ENCODE measurements around the gene ARHGEF10L. TPM values are rescaled to one million over a fixed set of nuclear protein-coding genes. Genes with fewer than 3 reads are reported as not detected.

ARHGEF10L gene
- total RNA-seq, 2 experiments from 2014 or later = not detected

GRCh38 chr1:17723684-17724083 is 184.2 kb downstream of the ARHGEF10L start:
- DNase-seq (no peak), ATAC-seq (no peak)
- H3K9me3 Mint-ChIP-seq (ENCODE audit: low read depth) = peaks cover 2% of the 10 kb centered on the region
- ChIA-PET POLR2A (no interaction called here), CTCF (no interaction called here)
- intact Hi-C loops (cut with DNase I, micrococcal nuclease) = no loop called here
- peaks cover 4% of the 10 kb centered on the region for H3K27me3 Mint-ChIP-seq
- H3K4me1 Mint-ChIP-seq = no peaks in the 10 kb centered on the region
- H3K4me3 Mint-ChIP-seq = no peak overlapping the region
- no peak overlapping the region for H3K27ac Mint-ChIP-seq
- H3K36me3 Mint-ChIP-seq (ENCODE audit: low read depth) = no peaks in the 10 kb centered on the region

- Mint-ChIP-seq H3K27ac (no peak overlapping the region), H3K4me1 (no peaks in the 10 kb centered on the region), H3K36me3 (ENCODE audit: low read depth) (no peaks in the 10 kb centered on the region), H3K9me3 (ENCODE audit: low read depth) (peaks cover 2% of the 10 kb centered on the region), H3K27me3 (peaks cover 3% of the 10 kb centered on the region), H3K4me3 (no peak overlapping the region)
- ChIA-PET POLR2A (no interaction called here), CTCF (no interaction called here)
- intact Hi-C loops (cut with DNase I, micrococcal nuclease) = no loop called here
- no peak for DNase-seq
- no peak for ATAC-seq
Observed at GRCh38 chr1:17724150-17724549, 184.7 kb downstream of the ARHGEF10L start.

- ChIA-PET CTCF (no interaction called here), POLR2A (no interaction called here)
- DNase-seq = no peak
- Mint-ChIP-seq H3K36me3 (ENCODE audit: low read depth) (no peaks in the 10 kb centered on the region), H3K4me1 (no peaks in the 10 kb centered on the region), H3K4me3 (no peak overlapping the region), H3K27ac (no peak overlapping the region), H3K27me3 (peaks cover 2% of the 10 kb centered on the region), H3K9me3 (ENCODE audit: low read depth) (peaks cover 2% of the 10 kb centered on the region)
- intact Hi-C loops (cut with DNase I, micrococcal nuclease) = no loop called here
- ATAC-seq = no peak
Observed at GRCh38 chr1:17725084-17725719, 185.7 kb downstream of the ARHGEF10L start.

GRCh38 chr1:17725811-17726582 is 186.5 kb downstream of the ARHGEF10L start:
- Mint-ChIP-seq H3K9me3 (ENCODE audit: low read depth) (peaks cover 2% of the 10 kb centered on the region), H3K27ac (no peak overlapping the region), H3K36me3 (ENCODE audit: low read depth) (no peaks in the 10 kb centered on the region), H3K27me3 (no peaks in the 10 kb centered on the region), H3K4me3 (no peak overlapping the region), H3K4me1 (no peaks in the 10 kb centered on the region)
- ATAC-seq (no peak), DNase-seq (no peak)
- CTCF ChIA-PET = no interaction called here
- intact Hi-C loops (cut with DNase I, micrococcal nuclease) = no loop called here
- POLR2A ChIA-PET = no interaction called here

GRCh38 chr1:17728123-17728712 is 188.7 kb downstream of the ARHGEF10L start:
- ATAC-seq (no peak), DNase-seq (no peak)
- Mint-ChIP-seq H3K27ac (no peak overlapping the region), H3K27me3 (no peaks in the 10 kb centered on the region), H3K36me3 (ENCODE audit: low read depth) (no peaks in the 10 kb centered on the region), H3K4me1 (no peaks in the 10 kb centered on the region), H3K9me3 (ENCODE audit: low read depth) (peaks cover 2% of the 10 kb centered on the region), H3K4me3 (no peak overlapping the region)
- CTCF ChIA-PET = no interaction called here
- intact Hi-C loops (cut with DNase I, micrococcal nuclease) = no loop called here
- POLR2A ChIA-PET = no interaction called here

- POLR2A ChIA-PET = no interaction called here
- no peak for ATAC-seq
- no peak overlapping the region for H3K27ac Mint-ChIP-seq
- peaks cover 2% of the 10 kb centered on the region for H3K9me3 Mint-ChIP-seq (ENCODE audit: low read depth)
- intact Hi-C loops (cut with DNase I, micrococcal nuclease) = no loop called here
- H3K27me3 Mint-ChIP-seq = no peaks in the 10 kb centered on the region
- DNase-seq = no peak
- CTCF ChIA-PET = no interaction called here
- H3K4me3 Mint-ChIP-seq = no peak overlapping the region
- no peaks in the 10 kb centered on the region for H3K4me1 Mint-ChIP-seq
- H3K36me3 Mint-ChIP-seq (ENCODE audit: low read depth) = no peaks in the 10 kb centered on the region
Observed at GRCh38 chr1:17729248-17729647, 189.8 kb downstream of the ARHGEF10L start.

GRCh38 chr1:17729909-17730308 is 190.4 kb downstream of the ARHGEF10L start:
- H3K9me3 Mint-ChIP-seq (ENCODE audit: low read depth) = peaks cover 2% of the 10 kb centered on the region
- no peaks in the 10 kb centered on the region for H3K27me3 Mint-ChIP-seq
- H3K36me3 Mint-ChIP-seq (ENCODE audit: low read depth) = no peaks in the 10 kb centered on the region
- DNase-seq (no peak), ATAC-seq (no peak)
- ChIA-PET CTCF (no interaction called here), POLR2A (no interaction called here)
- H3K27ac Mint-ChIP-seq = no peak overlapping the region
- H3K4me1 Mint-ChIP-seq = no peaks in the 10 kb centered on the region
- intact Hi-C loops (cut with DNase I, micrococcal nuclease) = no loop called here
- H3K4me3 Mint-ChIP-seq = no peak overlapping the region

GRCh38 chr1:17731460-17731859 is 192.0 kb downstream of the ARHGEF10L start:
- POLR2A ChIA-PET = no interaction called here
- no peak for DNase-seq
- H3K4me3 Mint-ChIP-seq = no peak overlapping the region

GRCh38 chr1:17732475-17732874 is 193.0 kb downstream of the ARHGEF10L start:
- DNase-seq = no peak
- POLR2A ChIA-PET = no interaction called here
- Mint-ChIP-seq H3K4me1 (no peaks in the 10 kb centered on the region), H3K9me3 (ENCODE audit: low read depth) (peaks cover 2% of the 10 kb centered on the region), H3K27me3 (no peaks in the 10 kb centered on the region), H3K27ac (no peak overlapping the region), H3K36me3 (ENCODE audit: low read depth) (no peaks in the 10 kb centered on the region), H3K4me3 (no peak overlapping the region)
- CTCF ChIA-PET = interaction anchor here (0.7 kb wide), 1 partner anchor 334 kb away, joined by 3 read pairs; no protein-coding TSS in a partner anchor
- intact Hi-C loops (cut with DNase I, micrococcal nuclease) = no loop called here
- ATAC-seq = no peak

More at GRCh38 chr1:17731460-17731859, 192.0 kb downstream of the ARHGEF10L start:
- Mint-ChIP-seq H3K27ac (no peak overlapping the region), H3K36me3 (ENCODE audit: low read depth) (no peaks in the 10 kb centered on the region), H3K4me1 (no peaks in the 10 kb centered on the region), H3K27me3 (no peaks in the 10 kb centered on the region), H3K9me3 (ENCODE audit: low read depth) (peaks cover 2% of the 10 kb centered on the region)
- intact Hi-C loops (cut with DNase I, micrococcal nuclease) = no loop called here
- CTCF ChIA-PET = no interaction called here
- no peak for ATAC-seq

- intact Hi-C loops (cut with DNase I, micrococcal nuclease) = no loop called here
- Mint-ChIP-seq H3K36me3 (ENCODE audit: low read depth) (no peaks in the 10 kb centered on the region), H3K4me1 (no peaks in the 10 kb centered on the region), H3K4me3 (no peak overlapping the region), H3K9me3 (ENCODE audit: low read depth) (no peaks in the 10 kb centered on the region), H3K27ac (no peak overlapping the region), H3K27me3 (peaks cover 1% of the 10 kb centered on the region)
- ATAC-seq = no peak
- POLR2A ChIA-PET = no interaction called here
- CTCF ChIA-PET = no interaction called here
- no peak for DNase-seq
Observed at GRCh38 chr1:17733661-17734060, 194.2 kb downstream of the ARHGEF10L start.

- ChIA-PET POLR2A (no interaction called here), CTCF (interaction anchor here (0.6 kb wide), 1 partner anchor 587 kb away, joined by 3 read pairs; no protein-coding TSS in a partner anchor)
- no peak overlapping the region for H3K27ac Mint-ChIP-seq
- no peaks in the 10 kb centered on the region for H3K9me3 Mint-ChIP-seq (ENCODE audit: low read depth)
- intact Hi-C loops (cut with DNase I, micrococcal nuclease) = no loop called here
- H3K36me3 Mint-ChIP-seq (ENCODE audit: low read depth) = no peaks in the 10 kb centered on the region
- DNase-seq (no peak), ATAC-seq (no peak)
- no peaks in the 10 kb centered on the region for H3K4me1 Mint-ChIP-seq
- H3K4me3 Mint-ChIP-seq = no peak overlapping the region
- H3K27me3 Mint-ChIP-seq = peaks cover 2% of the 10 kb centered on the region
Observed at GRCh38 chr1:17734609-17735008, 195.1 kb downstream of the ARHGEF10L start.

- H3K27ac Mint-ChIP-seq = no peak overlapping the region
- peaks cover 2% of the 10 kb centered on the region for H3K27me3 Mint-ChIP-seq
- DNase-seq (no peak), ATAC-seq (no peak)
- CTCF ChIA-PET = interaction anchor here (0.6 kb wide), 1 partner anchor 586 kb away, joined by 3 read pairs; no protein-coding TSS in a partner anchor
- H3K4me3 Mint-ChIP-seq = no peak overlapping the region
- POLR2A ChIA-PET = no interaction called here
- H3K9me3 Mint-ChIP-seq (ENCODE audit: low read depth) = no peaks in the 10 kb centered on the region
- intact Hi-C loops (cut with DNase I, micrococcal nuclease) = no loop called here
- no peaks in the 10 kb centered on the region for H3K36me3 Mint-ChIP-seq (ENCODE audit: low read depth)
- no peaks in the 10 kb centered on the region for H3K4me1 Mint-ChIP-seq
Observed at GRCh38 chr1:17735348-17735747, 195.8 kb downstream of the ARHGEF10L start.
